ENCODE results near the gene SNAP25.

Gene SNAP25

DNA sequence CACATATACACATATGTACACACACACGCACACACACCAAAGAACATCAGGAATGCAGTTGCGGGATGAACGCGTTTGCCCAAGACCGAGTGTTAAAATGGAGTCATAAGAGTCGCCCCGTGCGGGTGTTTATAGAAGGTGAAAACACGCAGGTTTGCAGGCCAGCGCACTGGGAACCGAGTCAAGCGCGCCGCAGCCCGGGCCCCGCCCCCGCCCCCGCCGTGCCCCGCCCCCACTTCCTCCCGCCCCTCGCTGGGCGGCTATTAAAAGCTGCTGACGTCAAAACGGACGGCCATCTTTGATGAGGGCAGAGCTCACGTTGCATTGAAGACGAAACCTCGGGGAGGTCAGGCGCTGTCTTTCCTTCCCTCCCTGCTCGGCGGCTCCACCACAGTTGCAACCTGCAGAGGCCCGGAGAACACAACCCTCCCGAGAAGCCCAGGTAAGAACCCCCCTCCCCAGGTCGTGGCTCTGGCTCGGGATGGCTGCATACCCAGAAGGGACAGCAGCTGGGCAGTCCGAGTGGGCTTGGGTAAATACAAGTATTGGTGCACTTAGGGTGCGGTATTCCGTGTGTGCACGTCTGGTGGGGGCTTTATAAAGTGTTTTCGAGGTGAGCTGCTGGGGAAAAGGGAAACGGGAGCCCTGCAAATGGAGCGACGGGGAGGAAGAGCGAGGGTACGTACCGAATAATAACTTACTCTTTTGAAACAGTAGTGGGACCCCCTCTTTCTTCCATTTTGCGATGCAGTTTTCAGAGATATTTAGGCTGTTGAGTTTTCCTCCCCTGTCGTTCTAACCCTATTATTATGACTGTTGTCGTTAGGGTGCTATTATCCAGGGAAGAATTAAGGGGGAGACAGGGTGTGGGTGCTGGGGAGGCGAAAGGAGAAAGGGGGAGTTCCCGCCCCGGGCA, at the start of gene SNAP25:
TSS of gene SNAP25 (plus strand) at position 295 of the 916 bp plus-strand sequence. CDS start 56,662 bp downstream, outside the sequence.
- DNase-seq = peak; percentile 52 to 59

- no peak for DNase-seq
Observed at GRCh38 chr20:10169752-10170151, 48.9 kb upstream of the SNAP25 start.

GRCh38 chr20:10170261-10170660, 48.4 kb upstream of the SNAP25 start:
- DNase-seq = no peak

DNA sequence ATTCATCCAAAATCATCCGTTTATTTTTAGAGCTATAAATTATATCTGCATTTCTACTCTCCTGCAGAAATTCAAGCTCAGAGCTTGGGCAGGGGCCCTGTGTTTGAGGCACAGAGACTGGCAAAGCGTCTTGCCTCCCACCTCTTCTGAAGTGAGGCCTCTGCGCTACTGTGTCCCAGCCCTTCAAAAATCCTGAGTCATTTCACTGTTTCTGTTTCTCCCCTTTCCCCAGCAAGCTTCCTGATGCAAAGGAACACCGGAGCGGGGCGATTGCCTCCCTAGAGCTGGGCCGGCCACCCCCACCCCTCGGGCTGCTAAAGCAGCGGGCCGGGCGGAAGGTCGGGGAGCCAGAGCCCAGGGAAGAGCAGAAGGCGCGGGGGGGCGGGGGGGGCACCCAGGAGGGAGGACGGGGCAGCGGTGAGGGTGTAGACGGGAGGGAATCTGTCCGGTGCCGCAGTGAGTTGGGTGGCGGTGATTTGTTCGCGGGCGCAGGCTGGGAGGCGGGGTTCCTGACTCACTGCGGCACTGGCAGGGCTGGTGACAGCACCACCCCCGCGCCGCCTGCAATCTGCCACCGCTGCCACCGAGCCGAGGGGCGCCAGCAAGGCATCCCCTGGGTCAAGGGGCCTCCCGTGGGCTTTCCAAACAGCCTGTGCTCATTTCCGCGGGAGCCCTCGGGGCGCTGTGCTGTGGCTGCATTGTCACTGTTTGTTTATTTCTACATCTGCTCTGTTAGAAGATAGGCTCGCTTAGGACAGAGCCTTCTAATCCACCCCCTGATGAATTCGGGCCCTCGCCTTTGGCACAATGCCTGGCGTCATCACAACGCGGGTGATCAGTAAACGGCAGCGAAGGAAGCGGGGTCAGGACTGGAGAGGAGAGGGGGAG, 46.5 kb upstream of the SNAP25 start:
- peak; percentile 40 to 63 for DNase-seq

GRCh38 chr20:10172998-10173655, 45.5 kb upstream of the SNAP25 start:
- DNase-seq = no peak

GRCh38 chr20:10174400-10174799, 44.2 kb upstream of the SNAP25 start:
- DNase-seq = no peak

DNA sequence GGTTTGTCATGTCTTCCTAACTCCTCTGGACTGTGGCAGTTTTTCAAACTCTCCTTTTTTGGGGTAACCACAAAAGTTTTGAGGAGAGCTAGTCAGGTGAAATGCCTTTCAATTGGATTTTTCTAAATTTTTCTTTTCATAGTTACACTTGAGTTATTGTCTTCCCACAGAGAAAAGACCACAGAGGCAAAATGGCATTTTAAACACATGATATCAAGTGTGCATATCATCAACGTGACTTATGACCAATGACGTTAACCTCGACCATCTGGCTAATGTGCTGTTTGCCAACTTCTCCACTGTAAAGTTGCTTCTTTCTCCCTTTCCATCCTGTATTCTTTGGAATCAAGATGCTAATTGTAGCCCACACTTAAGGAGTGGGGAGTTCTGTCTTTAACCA, 41.3 kb upstream of the SNAP25 start:
- DNase-seq = no peak

- DNase-seq = no peak
Observed at GRCh38 chr20:10178091-10178490, 40.5 kb upstream of the SNAP25 start.

GRCh38 chr20:10178727-10179313, 39.8 kb upstream of the SNAP25 start:
- DNase-seq = no peak

DNA sequence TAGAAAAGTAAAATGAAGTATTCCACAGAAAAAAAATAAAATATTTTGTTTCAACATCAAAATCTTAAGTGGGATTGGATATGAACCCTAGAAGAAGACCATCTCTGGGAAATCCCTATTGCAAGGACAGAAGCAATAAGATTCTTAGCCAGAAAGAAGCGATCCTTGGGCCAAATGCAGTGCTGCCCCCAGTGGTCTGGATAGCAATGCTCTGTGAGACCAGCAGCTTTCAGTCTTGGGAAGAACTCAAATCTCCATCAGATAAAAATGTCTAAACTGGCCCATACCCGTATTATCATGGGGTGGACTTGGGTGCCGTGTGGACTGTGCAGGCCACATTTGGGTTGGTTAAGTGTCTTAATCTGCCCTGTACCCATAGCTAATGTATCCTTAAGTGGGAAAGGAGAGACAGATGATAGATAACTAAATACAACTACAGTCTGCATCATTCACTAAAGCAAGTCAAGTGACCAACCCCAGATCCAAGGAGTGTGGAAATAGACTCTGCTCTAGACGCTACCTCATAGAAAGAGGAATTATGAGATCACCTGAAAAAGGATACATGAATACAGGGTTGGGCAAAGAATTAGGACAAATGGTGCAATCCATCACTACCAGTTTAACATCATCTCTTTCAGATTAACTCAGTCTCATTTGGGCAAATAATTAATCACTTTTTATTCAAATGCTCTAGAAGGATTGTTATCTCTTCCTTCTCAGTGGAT, 38.9 kb upstream of the SNAP25 start:
- DNase-seq = no peak

DNA sequence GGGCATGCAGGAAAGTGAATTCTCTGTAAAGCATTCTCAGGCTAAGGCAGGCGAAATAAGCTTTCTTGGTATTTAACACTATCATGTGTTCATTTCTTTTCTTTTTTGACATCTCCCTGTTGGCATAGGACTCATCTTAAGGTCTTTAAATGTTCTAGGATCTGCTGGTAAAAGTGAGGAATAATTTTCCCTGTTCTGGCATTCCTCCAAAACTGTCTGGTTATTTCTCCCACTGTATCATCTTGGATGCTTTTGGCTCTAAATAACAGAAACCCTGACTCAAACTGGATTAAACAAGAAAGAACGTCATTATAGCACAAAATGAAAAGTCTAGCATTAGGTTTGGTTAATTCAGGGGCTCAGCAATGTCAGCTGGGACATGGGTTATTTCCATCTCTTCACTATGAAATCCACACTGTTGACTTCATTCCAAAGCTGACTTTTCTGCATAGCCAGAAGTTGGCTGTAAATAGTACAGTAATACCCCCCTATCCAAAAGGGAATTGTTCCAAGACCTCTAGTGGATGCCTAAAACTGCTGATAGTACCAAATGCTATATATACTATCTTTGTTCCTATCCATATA, 37.9 kb upstream of the SNAP25 start:
- no peak for DNase-seq

DNA sequence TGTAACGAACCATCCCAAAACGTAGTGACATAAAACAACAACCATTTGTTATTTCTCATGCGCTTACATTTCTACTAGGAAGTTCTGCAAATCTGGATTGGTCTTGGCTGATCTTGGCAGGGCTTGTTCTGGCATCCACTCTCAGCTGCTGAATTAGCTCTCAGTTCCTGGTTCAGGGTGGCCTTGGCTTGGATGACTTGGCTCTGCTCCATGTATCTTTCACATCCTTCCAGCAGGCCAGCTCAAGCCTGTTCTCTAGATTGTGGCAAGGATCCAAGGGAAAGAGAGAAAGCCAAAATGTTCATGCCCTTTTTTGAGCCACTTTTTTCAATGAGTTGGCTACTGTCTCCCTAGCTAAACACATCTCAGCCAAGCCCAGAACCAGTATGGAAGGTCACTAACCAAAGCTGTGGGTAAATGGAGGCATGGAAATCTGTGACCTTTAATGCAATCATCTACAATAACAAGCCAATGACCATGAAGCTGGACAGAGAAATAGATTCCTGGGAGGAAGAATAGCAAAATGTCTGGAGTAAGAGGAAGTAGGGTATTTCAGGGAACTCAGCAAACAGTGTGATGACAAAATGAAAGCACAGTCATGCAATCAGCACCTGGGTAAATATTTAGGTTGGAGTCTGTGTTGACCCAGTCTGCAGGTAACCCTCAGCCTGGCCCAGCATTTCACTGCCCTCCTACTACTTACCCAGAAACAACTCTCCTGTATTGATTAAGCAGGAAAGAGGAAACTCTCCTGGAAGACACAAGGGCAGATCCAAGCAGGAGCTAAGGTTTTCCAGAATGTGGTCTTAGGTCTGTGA, 32.7 kb upstream of the SNAP25 start:
- DNase-seq = no peak

- no peak for DNase-seq
Observed at GRCh38 chr20:10190456-10190855, 28.2 kb upstream of the SNAP25 start.

GRCh38 chr20:10192171-10192570, 26.5 kb upstream of the SNAP25 start:
- DNase-seq = no peak

DNA sequence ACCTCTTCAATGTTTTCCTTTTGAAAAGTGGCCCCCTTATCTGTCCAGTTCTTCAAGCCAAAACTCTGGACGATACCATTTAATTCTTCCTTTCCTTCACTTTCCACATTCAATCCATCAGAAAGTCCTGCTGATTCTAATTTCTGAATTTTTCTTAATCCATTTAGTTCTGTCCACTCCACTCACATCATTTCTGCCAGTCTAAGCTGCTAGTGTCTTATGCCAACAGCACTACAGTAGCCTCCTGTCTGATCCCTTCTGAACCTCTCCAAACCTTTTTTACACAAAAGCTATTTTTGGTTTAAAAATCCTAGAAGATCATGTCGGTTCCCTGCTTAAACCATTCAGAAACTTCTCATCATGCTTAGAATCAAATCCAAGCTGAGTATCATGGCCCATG, 24.5 kb upstream of the SNAP25 start:
- no peak for DNase-seq

- DNase-seq = no peak
Observed at GRCh38 chr20:10200330-10200729, 18.3 kb upstream of the SNAP25 start.

DNA sequence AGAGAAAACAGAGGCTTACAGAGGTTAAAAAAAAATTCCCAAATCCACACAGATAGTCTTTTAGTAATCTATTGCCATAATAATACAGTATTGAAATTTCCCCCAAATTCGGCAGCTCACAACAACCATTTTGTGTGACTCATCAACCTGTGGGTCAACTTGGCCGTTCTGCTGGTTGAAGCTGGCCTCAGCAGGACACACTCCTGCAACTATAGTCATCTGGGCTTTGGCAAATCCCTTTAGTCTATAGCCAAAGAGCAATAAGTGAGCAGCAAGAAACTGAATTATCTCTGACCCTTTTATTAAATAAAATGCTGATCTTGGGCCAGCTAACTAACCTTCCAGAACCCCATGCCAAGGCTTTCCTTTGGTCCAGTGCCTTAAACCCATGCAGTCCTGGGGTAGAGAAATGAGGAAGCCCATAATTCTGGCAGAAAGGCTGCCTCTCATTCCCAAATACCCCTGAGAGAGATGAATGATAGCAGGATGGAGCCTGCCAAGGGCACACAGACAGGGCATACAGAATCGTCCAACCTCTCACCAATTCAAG, 17.2 kb upstream of the SNAP25 start:
- no peak for DNase-seq

DNA sequence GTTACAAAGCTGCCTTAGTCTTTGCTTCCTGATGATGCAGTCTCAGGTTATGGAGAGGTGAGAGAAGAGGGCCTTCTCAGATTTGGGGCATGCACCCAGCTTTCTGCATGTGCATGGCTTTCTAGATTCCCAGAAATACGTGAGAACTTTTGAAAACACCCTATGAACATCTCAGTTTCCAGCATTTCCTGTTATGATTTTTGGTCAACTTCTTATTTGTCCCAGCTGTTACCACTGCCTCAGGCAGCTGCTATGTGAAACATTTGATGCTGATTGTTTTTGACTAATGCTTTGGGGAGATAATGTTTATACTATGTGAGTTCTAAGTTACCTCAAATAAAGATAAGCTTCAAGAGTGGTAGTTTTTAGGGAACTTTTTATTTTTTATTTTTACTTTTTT, 9.5 kb upstream of the SNAP25 start:
- DNase-seq = no peak

GRCh38 chr20:10213526-10213925, 5.1 kb upstream of the SNAP25 start:
- DNase-seq = no peak

- DNase-seq = no peak
Observed at GRCh38 chr20:10216146-10216791, 2.4 kb upstream of the SNAP25 start.
